GM19240 (cell line): ENCODE results near the gene FOXF1.
A peak's percentile ranks its signal among the peaks of the same experiment; 100 is the strongest.

ENCODE experiments used
- DNase-seq: peaks from one replicate; pipeline ENCODE4 v3.0.0; 2011; ENCODE audit warnings: low spot score; ENCODE audit not compliant: insufficient read length

Gene FOXF1

DNA sequence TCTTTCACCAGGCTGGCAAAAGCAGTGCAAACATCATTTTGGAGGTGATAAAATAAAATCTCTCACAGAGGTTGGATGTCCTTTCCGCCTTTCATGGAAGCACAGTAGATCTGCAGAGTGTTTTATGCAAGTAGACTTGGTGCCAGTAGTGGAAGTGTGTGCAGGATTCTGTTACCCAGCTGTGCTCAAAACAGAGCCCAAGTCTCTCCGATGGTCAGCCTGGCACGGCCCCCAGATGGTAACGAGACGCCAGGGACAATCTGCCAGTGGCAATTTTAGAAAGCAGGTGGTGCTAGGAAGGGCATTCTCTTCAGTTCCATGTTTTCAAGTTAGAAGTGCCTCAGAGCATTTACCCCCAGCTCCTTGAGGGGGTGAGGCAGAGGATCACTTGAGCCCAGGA, 46.2 kb downstream of the FOXF1 start:
- DNase-seq: no peak

DNA sequence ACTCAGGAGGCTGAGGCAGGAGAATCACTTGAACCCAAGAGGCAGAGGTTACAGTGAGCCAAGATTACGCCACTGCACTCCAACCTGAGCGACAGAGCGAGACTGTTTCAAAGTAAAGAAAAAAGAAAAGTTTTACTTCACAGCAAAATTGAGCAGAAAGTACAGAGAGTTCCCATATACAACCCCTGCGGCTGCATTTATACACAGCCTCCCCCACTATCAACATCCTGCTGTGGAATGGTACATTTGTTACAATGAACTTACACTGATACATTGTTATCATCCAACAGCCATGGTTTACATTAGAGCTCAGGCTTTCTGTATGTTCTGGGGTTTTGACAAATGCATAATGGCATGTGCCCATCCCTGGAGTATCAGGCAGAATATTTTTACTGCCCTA, 47.3 kb downstream of the FOXF1 start:
- DNase-seq: no peak

DNA sequence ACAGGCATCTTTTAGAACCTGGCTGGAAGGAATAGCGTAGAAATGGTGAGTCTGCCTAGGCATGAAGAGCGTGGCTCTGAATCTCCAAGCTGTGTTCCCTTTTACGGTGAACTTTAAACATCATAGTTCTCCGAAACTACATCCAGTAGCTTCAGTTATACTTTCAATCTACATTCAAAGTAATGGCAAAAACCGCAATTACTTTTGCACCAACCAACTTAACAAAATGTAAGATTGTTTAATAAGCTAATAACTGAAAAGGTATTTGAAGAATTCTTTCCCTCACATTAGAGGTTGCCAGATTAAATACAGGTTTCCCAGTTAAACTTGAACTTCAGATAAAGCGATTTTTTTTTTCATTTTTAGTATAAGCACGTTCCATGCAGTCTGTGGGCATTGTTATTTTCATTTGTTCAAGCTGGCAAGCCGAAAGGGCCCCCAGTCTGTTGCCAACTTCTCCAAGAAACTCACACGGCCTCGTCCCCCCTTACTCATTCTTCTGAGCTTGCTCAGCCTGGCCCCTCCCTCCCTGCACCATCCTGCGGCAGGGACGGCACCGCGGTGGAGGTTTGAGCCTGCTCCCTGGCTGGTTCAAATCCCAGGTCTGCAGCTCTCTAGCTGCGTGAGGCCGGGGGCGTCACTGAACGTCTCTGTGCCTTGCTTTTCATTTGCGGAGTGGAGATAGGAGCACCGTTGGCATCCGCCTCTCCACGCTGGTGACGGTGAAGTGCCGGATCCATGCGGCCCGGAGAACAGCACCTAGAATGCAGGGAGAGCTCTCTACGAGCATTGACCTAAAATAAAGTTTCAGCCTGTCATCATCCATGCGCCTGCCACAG, 48.2 kb downstream of the FOXF1 start:
- DNase-seq: no peak

DNA sequence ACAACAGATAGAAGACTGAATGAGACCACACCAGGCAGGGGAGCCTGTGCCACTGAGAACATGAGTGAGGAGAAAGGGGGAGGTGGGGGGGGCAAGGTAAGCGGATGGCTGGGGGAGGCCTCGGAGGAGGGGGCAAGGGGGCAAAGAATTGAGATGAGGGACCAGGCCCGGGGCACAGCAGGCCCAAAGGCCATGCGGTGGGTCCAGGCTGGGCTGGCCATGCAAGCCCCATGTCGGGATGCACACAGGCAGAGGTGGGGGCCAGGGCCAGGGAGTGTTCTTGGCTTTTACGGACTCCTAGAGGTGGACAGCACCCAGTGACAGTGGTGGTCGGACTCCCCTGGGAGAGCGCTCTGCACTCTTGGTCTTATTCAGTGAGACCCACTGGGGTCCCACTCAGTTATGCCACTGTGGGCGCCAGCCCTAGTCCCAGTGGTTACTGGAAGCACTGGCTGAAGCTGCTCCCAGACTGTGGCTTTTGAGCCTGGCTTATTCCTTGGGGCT, 49.5 kb downstream of the FOXF1 start:
- no peak for DNase-seq

DNA sequence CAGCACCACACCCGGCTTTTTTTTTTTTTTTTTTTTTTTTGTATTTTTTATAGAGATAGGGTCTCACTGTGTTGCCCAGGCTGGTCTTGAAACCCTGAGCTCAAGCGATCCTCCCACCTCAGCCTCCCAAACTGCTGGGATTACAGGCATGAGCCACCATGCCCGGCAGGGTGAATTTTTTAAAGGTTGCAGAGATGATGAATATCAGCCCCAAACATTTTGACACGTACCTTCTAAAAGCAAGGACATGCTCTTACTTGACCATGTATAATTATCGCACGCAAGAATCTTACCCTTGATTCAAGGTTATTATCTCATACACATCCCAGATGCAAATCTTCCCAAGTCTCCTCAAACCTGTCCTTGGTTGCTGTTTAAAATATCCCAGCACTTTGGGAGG, 52.0 kb downstream of the FOXF1 start:
- DNase-seq: no peak

DNA sequence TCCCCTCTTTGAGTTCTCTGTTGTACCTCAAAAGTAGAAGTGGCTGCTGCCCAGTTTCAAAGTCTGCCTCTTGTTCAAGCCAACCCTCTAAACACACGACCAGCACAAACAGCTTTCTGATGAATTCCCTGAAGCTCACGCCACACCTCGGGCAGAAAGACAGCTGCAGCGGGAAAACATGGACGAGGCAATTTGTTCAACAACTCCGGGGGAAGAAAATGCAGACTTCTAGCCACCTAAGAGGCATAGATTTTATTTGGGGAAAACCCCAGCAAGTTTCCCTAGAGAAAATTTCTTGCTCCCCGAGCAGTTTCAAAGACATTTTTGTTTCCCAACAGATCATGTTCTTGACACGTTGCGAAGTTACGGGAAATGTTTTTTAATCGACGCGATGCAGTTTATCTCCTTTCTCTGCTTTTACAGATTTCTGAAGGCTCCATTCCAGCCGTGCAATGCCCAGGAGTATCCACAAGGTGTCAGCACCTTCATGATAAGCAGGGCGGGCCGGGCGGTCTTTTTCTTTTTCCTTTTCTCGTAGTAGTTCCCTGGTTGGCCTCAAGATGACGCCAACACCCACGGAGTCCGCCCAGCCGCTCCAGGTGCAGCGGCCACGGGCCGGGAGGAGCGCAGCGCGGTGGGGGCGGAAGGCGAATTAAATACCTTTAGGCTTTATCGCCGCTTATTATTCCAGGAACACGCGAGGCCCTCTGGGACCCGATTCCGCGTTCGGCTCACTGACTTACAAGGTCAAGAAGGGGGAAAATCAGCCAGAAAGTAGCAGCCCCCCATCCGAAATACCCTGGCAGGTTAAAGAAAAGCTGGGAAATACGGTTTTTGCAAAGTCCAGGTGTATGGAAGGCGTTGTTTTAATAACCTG, 53.4 kb downstream of the FOXF1 start:
- DNase-seq: peak; percentile 90
